ENCODE data around the gene RPS6KA2. TPM values are rescaled to one million over a fixed set of nuclear protein-coding genes. Genes with fewer than 3 reads are reported as not detected.

RPS6KA2 gene
- total and polyA plus RNA-seq, 2 experiments from 2014 or later, result 12.5 to 25.3 TPM

GRCh38 chr6:166657531-166657930, 30.5 kb upstream of the RPS6KA2 start (continued):
- TF ChIP-seq EZH2 (IDR thresholded peaks at IDR 0.05; ENCODE audit: low read depth, unreplicated experiment), result no peak
- TF ChIP-seq ZNF114 (CRISPR knock-in tag; IDR thresholded peaks at IDR 0.05), result no peak
- TF ChIP-seq, protein P1, sequence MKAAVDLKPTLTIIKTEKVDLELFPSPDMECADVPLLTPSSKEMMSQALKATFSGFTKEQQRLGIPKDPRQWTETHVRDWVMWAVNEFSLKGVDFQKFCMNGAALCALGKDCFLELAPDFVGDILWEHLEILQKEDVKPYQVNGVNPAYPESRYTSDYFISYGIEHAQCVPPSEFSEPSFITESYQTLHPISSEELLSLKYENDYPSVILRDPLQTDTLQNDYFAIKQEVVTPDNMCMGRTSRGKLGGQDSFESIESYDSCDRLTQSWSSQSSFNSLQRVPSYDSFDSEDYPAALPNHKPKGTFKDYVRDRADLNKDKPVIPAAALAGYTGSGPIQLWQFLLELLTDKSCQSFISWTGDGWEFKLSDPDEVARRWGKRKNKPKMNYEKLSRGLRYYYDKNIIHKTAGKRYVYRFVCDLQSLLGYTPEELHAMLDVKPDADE (IDR thresholded peaks at IDR 0.05), result no peak
- no peak for TF ChIP-seq CREB1 (CRISPR knock-in tag; IDR thresholded peaks at IDR 0.05; ENCODE audit: low read depth)
- TF ChIP-seq ZNF331 (CRISPR knock-in tag; IDR thresholded peaks at IDR 0.05; ENCODE audit: low read depth), result no peak
- no peak for TF ChIP-seq NANOG (IDR thresholded peaks at IDR 0.05; ENCODE audit: borderline replicate concordance)
- no peak for TF ChIP-seq EZH2phosphoT487 (IDR thresholded peaks at IDR 0.05; ENCODE audit: unreplicated experiment)

- ATAC-seq (peak; percentile 85), DNase-seq (ENCODE audit: low spot score) (peak; percentile 45)
- Histone ChIP-seq H4K20me1 (replicated peaks; ENCODE audit: insufficient read depth) (no peaks in the 10 kb centered on the region; the same call in 1 of the 2 replicates), H3K4me1 (ENCODE audit: insufficient read depth) (peaks cover 10% of the 10 kb centered on the region; the same call in 1 of the 2 replicates), H2AFZ (peak overlapping the region; percentile 77), H3K4me2 (peak overlapping the region; percentile 76), H3K4me3 (peak overlapping the region; percentile 50), H3F3A (replicated peaks; ENCODE audit: low read depth) (no peaks in the 10 kb centered on the region), H3K27ac (ENCODE audit: low read depth) (no peak overlapping the region), H3K36me3 (ENCODE audit: insufficient read depth) (no peaks in the 10 kb centered on the region), H3K79me2 (replicated peaks; ENCODE audit: insufficient read depth) (no peaks in the 10 kb centered on the region), H3K9me2 (ENCODE audit: insufficient read depth) (no peaks in the 10 kb centered on the region), H3K27me3 (ENCODE audit: insufficient read depth) (no peaks in the 10 kb centered on the region)
- peaks cover 13% of the 10 kb centered on the region for H3K27me3 Mint-ChIP-seq (ENCODE audit: insufficient read depth, low read depth, poor library complexity)
- no peaks in the 10 kb centered on the region for H3K9me3 Mint-ChIP-seq
- H3K36me3 Mint-ChIP-seq (ENCODE audit: low read depth), result no peaks in the 10 kb centered on the region
- no peak overlapping the region for H3K4me3 Mint-ChIP-seq
- peaks cover 10% of the 10 kb centered on the region for H3K4me1 Mint-ChIP-seq
- no peak overlapping the region for H3K27ac Mint-ChIP-seq
- TF ChIP-seq ZNF114 (CRISPR knock-in tag; IDR thresholded peaks at IDR 0.05) (no peak), STAT1 (IDR thresholded peaks at IDR 0.05; ENCODE audit: unreplicated experiment) (no peak), JUNB (IDR thresholded peaks at IDR 0.05; ENCODE audit: unreplicated experiment) (no peak), POLR2AphosphoS5 (IDR thresholded peaks at IDR 0.05; ENCODE audit: low read depth) (no peak), EZH2phosphoT487 (IDR thresholded peaks at IDR 0.05; ENCODE audit: unreplicated experiment) (no peak), EZH2 (IDR thresholded peaks at IDR 0.05; ENCODE audit: low read depth, unreplicated experiment) (no peak), NANOG (IDR thresholded peaks at IDR 0.05; ENCODE audit: borderline replicate concordance) (no peak), ZNF331 (CRISPR knock-in tag; IDR thresholded peaks at IDR 0.05; ENCODE audit: low read depth) (no peak), ZNF462 (CRISPR knock-in tag; IDR thresholded peaks at IDR 0.05) (no peak), CTCF (conservative IDR thresholded peaks at IDR 0.05; ENCODE audit: low read depth in 2 of 2) (no peak)
- TF ChIP-seq, protein P1 (IDR thresholded peaks at IDR 0.05), result no peak
These were observed 29.4 kb upstream of the RPS6KA2 start for GRCh38 chr6:166656230-166657151.
